ENCODE data around the gene KCTD13.
"Not testable (repeated sequence)": the region's sequence is repeated elsewhere in the genome, so short reads cannot be mapped to it uniquely, and the experiment has no call there.

Gene KCTD13

GRCh38 chr16:29910819-29911675 is 15.0 kb downstream of the KCTD13 start:
- TF ChIP-seq JUND (IDR thresholded peaks at IDR 0.05; ENCODE audit: low read depth), result no peak
- in situ Hi-C loops (cut with HindIII; ENCODE audit: low pct_unique_long_range_greater_than_20kb, low sequenced_read_pairs), result no loop called here
- DNase-seq (ENCODE audit: low read depth in 1 of 2, low spot score in 1 of 2), result no peak

- DNase-seq (ENCODE audit: low read depth in 1 of 2, low spot score in 1 of 2); in situ Hi-C loops (cut with HindIII; ENCODE audit: low pct_unique_long_range_greater_than_20kb, low sequenced_read_pairs): not testable (repeated sequence)
Observed at GRCh38 chr16:29909851-29910250, 16.2 kb downstream of the KCTD13 start.

- no peak for TF ChIP-seq JUND (IDR thresholded peaks at IDR 0.05; ENCODE audit: low read depth)
- in situ Hi-C loops (cut with HindIII; ENCODE audit: low pct_unique_long_range_greater_than_20kb, low sequenced_read_pairs), result no loop called here
- DNase-seq (ENCODE audit: low read depth in 1 of 2, low spot score in 1 of 2), result no peak
Observed at GRCh38 chr16:29909391-29909790, 16.6 kb downstream of the KCTD13 start.

GRCh38 chr16:29908719-29909220 is 17.3 kb downstream of the KCTD13 start:
- in situ Hi-C loops (cut with HindIII; ENCODE audit: low pct_unique_long_range_greater_than_20kb, low sequenced_read_pairs), result no loop called here
- no peak for TF ChIP-seq JUND (IDR thresholded peaks at IDR 0.05; ENCODE audit: low read depth)
- no peak for DNase-seq (ENCODE audit: low read depth in 1 of 2, low spot score in 1 of 2)

GRCh38 chr16:29907973-29908372 is 18.1 kb downstream of the KCTD13 start:
- no peak for TF ChIP-seq JUND (IDR thresholded peaks at IDR 0.05; ENCODE audit: low read depth)
- no peak for DNase-seq (ENCODE audit: low read depth in 1 of 2, low spot score in 1 of 2)
- in situ Hi-C loops (cut with HindIII; ENCODE audit: low pct_unique_long_range_greater_than_20kb, low sequenced_read_pairs), result no loop called here

GRCh38 chr16:29906520-29907244 is 19.3 kb downstream of the KCTD13 start:
- TF ChIP-seq JUND (IDR thresholded peaks at IDR 0.05; ENCODE audit: low read depth), result no peak
- in situ Hi-C loops (cut with HindIII; ENCODE audit: low pct_unique_long_range_greater_than_20kb, low sequenced_read_pairs), result no loop called here
- DNase-seq (ENCODE audit: low read depth in 1 of 2, low spot score in 1 of 2), result no peak

GRCh38 chr16:29905668-29906067 is 20.4 kb downstream of the KCTD13 start:
- in situ Hi-C loops (cut with HindIII; ENCODE audit: low pct_unique_long_range_greater_than_20kb, low sequenced_read_pairs), result no loop called here
- TF ChIP-seq JUND (IDR thresholded peaks at IDR 0.05; ENCODE audit: low read depth), result no peak
- no peak for DNase-seq (ENCODE audit: low read depth in 1 of 2, low spot score in 1 of 2)

GRCh38 chr16:29904947-29905346 is 21.1 kb downstream of the KCTD13 start:
- in situ Hi-C loops (cut with HindIII; ENCODE audit: low pct_unique_long_range_greater_than_20kb, low sequenced_read_pairs), result no loop called here
- DNase-seq (ENCODE audit: low read depth in 1 of 2, low spot score in 1 of 2), result no peak
- no peak for TF ChIP-seq JUND (IDR thresholded peaks at IDR 0.05; ENCODE audit: low read depth)

- no peak for TF ChIP-seq JUND (IDR thresholded peaks at IDR 0.05; ENCODE audit: low read depth)
- in situ Hi-C loops (cut with HindIII; ENCODE audit: low pct_unique_long_range_greater_than_20kb, low sequenced_read_pairs), result no loop called here
- DNase-seq (ENCODE audit: low read depth in 1 of 2, low spot score in 1 of 2), result no peak
Observed at GRCh38 chr16:29903590-29903989, 22.4 kb downstream of the KCTD13 start.

- in situ Hi-C loops (cut with HindIII; ENCODE audit: low pct_unique_long_range_greater_than_20kb, low sequenced_read_pairs), result no loop called here
- DNase-seq (ENCODE audit: low read depth in 1 of 2, low spot score in 1 of 2), result no peak
- TF ChIP-seq JUND (IDR thresholded peaks at IDR 0.05; ENCODE audit: low read depth), result no peak
Observed at GRCh38 chr16:29901607-29901945, 24.4 kb downstream of the KCTD13 start.

GRCh38 chr16:29900888-29901606 is 25.0 kb downstream of the KCTD13 start:
- in situ Hi-C loops (cut with HindIII; ENCODE audit: low pct_unique_long_range_greater_than_20kb, low sequenced_read_pairs), result no loop called here
- DNase-seq (ENCODE audit: low read depth in 1 of 2, low spot score in 1 of 2), result no peak

GRCh38 chr16:29900102-29900887 is 25.7 kb downstream of the KCTD13 start, which contains the start of gene ASPHD1:
TSS of gene ASPHD1 (plus strand) at chr16:29900488. CDS start at chr16:29900972, 484 bp downstream.
- in situ Hi-C loops (cut with HindIII; ENCODE audit: low pct_unique_long_range_greater_than_20kb, low sequenced_read_pairs), result no loop called here
- TF ChIP-seq JUND (IDR thresholded peaks at IDR 0.05; ENCODE audit: low read depth), result no peak
- peak; percentile 84 to 91 for DNase-seq (ENCODE audit: low read depth in 1 of 2, low spot score in 1 of 2)

More at GRCh38 chr16:29900888-29901606, 25.0 kb downstream of the KCTD13 start:
- TF ChIP-seq JUND (IDR thresholded peaks at IDR 0.05; ENCODE audit: low read depth), result no peak

All from T47D (cell line).